OCI-LY1 (cell line): ENCODE data around the gene C6orf52.
"Not testable (repeated sequence)": the region's sequence is repeated elsewhere in the genome, so short reads cannot be mapped to it uniquely, and the experiment has no call there.

ENCODE experiments used
- H2AFZ ChIP-seq: fragments of 200-600 bp; sonication (generic), shearing (Covaris generic); 2 replicates; pipeline ENCODE4 v1.6.0; 2014; ENCODE audit warnings: antibody characterized with exemption, mild to moderate bottlenecking, low read length
- H3F3A ChIP-seq: fragments of 200-600 bp; sonication (generic), shearing (Covaris generic); 2 replicates; pipeline ENCODE4 v1.6.0; 2014; ENCODE audit warnings: mild to moderate bottlenecking, antibody characterized with exemption, low read length, moderate library complexity; ENCODE audit not compliant: insufficient read depth
- H3K27ac ChIP-seq: fragments of 200-600 bp; sonication (generic); 2 replicates; pipeline ENCODE4 v1.5.1; 2014; ENCODE audit warnings: low read length, mixed run types, mild to moderate bottlenecking, low read depth; ENCODE audit not compliant: poor library complexity, severe bottlenecking
- H3K27me3 ChIP-seq: fragments of 200-600 bp; sonication (generic); 2 replicates; pipeline ENCODE4 v1.6.0; 2014; ENCODE audit warnings: antibody characterized with exemption, mild to moderate bottlenecking, low read length, moderate library complexity; ENCODE audit not compliant: insufficient read depth
- H3K36me3 ChIP-seq: fragments of 200-600 bp; sonication (generic); 2 replicates; pipeline ENCODE4 v1.6.1; 2014; ENCODE audit warnings: mild to moderate bottlenecking, antibody characterized with exemption, low read length, moderate library complexity, mixed read lengths; ENCODE audit not compliant: insufficient read depth
- H3K4me1 ChIP-seq: fragments of 200-600 bp; sonication (generic); 2 replicates; pipeline ENCODE4 v1.5.1; 2014; ENCODE audit warnings: mild to moderate bottlenecking, low read length, moderate library complexity; ENCODE audit not compliant: insufficient read depth, severe bottlenecking
- H3K4me2 ChIP-seq: fragments of 200-600 bp; sonication (generic), shearing (Covaris generic); 2 replicates; pipeline ENCODE4 v1.6.1; 2014; ENCODE audit warnings: low read length
- H3K4me3 ChIP-seq: fragments of 200-600 bp; sonication (generic); 2 replicates; pipeline ENCODE4 v1.5.1; 2014; ENCODE audit warnings: low read length, low read depth, mild to moderate bottlenecking, mixed read lengths; ENCODE audit not compliant: poor library complexity, severe bottlenecking
- H3K79me2 ChIP-seq: fragments of 200-600 bp; shearing (Covaris generic); 2 replicates; pipeline ENCODE4 v1.6.1; 2016; ENCODE audit warnings: mixed run types, low read length, mixed read lengths; ENCODE audit not compliant: insufficient read depth
- H3K9ac ChIP-seq: fragments of 200-600 bp; sonication (generic), shearing (Covaris generic); 2 replicates; pipeline ENCODE4 v1.6.1; 2014; ENCODE audit warnings: mild to moderate bottlenecking, low read length, mixed read lengths
- H3K9me2 ChIP-seq: fragments of 200-600 bp; sonication (generic), shearing (Covaris generic); 2 replicates; pipeline ENCODE4 v1.6.1; 2014; ENCODE audit warnings: low read depth, mild to moderate bottlenecking, low read length, mixed read lengths
- H3K9me3 ChIP-seq: fragments of 200-600 bp; shearing (Covaris generic); 2 replicates; pipeline ENCODE4 v1.6.1; 2014; ENCODE audit warnings: low read length, mixed read lengths
- H4K20me1 ChIP-seq: fragments of 200-600 bp; sonication (generic), shearing (Covaris generic); 2 replicates; pipeline ENCODE4 v1.6.0; 2016; ENCODE audit warnings: mild to moderate bottlenecking, low read length; ENCODE audit not compliant: insufficient read depth
- EZH2 ChIP-seq: fragments of 200-600 bp; sonication (generic), shearing (Covaris generic); IDR thresholded peaks from 2 replicates; pipeline ENCODE4 v1.8.0; 2017; ENCODE audit warnings: borderline replicate concordance, mixed run types, mild to moderate bottlenecking, antibody characterized with exemption, low read length, moderate library complexity, mixed read lengths
- TF ChIP-seq, protein P1 (sequence below): fragments of 200-600 bp; sonication (generic), shearing (Covaris generic); IDR thresholded peaks from 2 replicates; pipeline ENCODE4 v1.5.1; 2017; ENCODE audit warnings: mild to moderate bottlenecking, antibody characterized with exemption, low read length, moderate library complexity, mixed read lengths

The C6orf52 gene

DNA sequence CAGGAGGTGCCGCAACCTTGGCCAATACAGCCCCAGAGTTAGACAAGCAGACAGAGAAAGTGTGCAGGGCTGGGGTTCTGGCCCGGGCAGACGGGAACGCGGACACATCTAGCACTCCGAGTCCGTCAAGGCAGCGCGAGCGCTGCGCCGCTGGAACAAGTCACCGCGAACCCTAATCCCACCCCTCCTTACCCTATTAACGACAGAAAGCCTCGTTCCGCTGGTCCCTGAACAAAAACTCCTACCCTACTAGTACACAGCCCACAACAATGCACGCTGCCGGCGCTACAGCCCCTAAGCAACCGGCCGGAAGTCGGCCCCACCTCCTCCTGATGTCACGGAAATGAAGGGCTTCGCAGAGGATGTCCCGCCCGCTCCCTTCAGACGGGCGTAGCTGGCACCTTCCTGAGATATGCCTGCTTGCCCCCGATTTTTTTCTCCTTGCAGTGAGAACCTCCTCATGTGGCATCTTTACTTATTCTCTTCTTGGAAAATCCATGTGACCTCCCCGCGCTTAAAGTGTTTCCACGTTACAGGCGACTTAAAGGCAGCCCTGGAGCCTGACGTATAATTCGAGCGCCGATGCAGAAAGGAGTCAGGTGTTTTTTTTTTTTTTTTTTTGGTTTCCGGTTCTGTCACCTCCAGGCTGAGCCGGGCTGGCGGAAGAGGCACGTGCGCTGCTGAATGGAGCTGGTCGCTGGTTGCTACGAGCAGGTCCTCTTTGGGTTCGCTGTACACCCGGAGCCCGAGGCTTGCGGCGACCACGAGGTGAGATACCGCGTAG lies at the start of gene C6orf52, which contains the start of gene PAK1IP1:
C6orf52 (minus strand) TSS at position 315 of the 784 bp plus-strand sequence. CDS start 7,066 bp downstream, outside the sequence.
PAK1IP1 (plus strand) TSS at position 671 of the 784 bp plus-strand sequence; CDS start at position 685, 14 bp downstream.
- no peaks in the 10 kb centered on the region for H3K9me3 ChIP-seq
- peak within 1 kb of the TSS; percentile 93 for H3K4me3 ChIP-seq
- H3K27ac ChIP-seq: peak within 1 kb of the TSS; percentile 85
- H3K4me1 ChIP-seq: peaks cover 22% of the 10 kb centered on the region
- no peaks in the 10 kb centered on the region for H3K9me2 ChIP-seq
- no peaks in the 10 kb centered on the region for H3F3A ChIP-seq
- H2AFZ ChIP-seq: no peak within 1 kb of the TSS
- peaks cover 27% of the 10 kb centered on the region for H3K36me3 ChIP-seq
- TF ChIP-seq, protein P1, sequence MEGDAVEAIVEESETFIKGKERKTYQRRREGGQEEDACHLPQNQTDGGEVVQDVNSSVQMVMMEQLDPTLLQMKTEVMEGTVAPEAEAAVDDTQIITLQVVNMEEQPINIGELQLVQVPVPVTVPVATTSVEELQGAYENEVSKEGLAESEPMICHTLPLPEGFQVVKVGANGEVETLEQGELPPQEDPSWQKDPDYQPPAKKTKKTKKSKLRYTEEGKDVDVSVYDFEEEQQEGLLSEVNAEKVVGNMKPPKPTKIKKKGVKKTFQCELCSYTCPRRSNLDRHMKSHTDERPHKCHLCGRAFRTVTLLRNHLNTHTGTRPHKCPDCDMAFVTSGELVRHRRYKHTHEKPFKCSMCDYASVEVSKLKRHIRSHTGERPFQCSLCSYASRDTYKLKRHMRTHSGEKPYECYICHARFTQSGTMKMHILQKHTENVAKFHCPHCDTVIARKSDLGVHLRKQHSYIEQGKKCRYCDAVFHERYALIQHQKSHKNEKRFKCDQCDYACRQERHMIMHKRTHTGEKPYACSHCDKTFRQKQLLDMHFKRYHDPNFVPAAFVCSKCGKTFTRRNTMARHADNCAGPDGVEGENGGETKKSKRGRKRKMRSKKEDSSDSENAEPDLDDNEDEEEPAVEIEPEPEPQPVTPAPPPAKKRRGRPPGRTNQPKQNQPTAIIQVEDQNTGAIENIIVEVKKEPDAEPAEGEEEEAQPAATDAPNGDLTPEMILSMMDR: no peak
- TF ChIP-seq EZH2: no peak
- H3K4me2 ChIP-seq: peak within 1 kb of the TSS; percentile 86
- H4K20me1 ChIP-seq: no peaks in the 10 kb centered on the region
- H3K9ac ChIP-seq: peak within 1 kb of the TSS; percentile 96
- H3K79me2 ChIP-seq: peaks cover 23% of the 10 kb centered on the region
- no peaks in the 10 kb centered on the region for H3K27me3 ChIP-seq

DNA sequence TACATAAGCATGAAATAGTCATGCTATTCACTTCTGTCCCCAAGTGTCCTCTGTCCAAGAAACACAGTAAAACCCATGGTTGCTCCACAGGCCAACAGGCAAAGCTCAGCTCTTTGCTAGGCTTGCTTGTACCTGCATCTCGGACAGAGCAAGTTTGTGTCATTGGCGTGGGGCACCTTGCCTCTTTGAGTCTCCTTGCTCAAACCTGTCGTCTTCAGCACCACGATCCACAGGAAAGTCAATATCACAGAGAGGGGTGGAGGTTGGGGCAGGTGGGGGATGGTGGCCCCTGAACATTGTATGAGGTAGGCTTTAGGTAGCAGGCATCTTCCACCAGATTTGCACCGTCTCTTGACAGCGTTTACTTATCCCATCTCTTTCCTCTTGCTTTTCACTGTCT lies 49.1 kb upstream of the C6orf52 start:
- Histone ChIP-seq H3K9me3 (no peaks in the 10 kb centered on the region), H3K4me1 (peaks cover 23% of the 10 kb centered on the region), H3K27me3 (no peaks in the 10 kb centered on the region), H3K36me3 (no peaks in the 10 kb centered on the region), H3K4me3 (no peak overlapping the region), H3K27ac (no peak overlapping the region), H3K9me2 (no peaks in the 10 kb centered on the region), H3F3A (no peaks in the 10 kb centered on the region), H4K20me1 (no peaks in the 10 kb centered on the region), H3K79me2 (peaks cover 9% of the 10 kb centered on the region), H2AFZ (no peak overlapping the region), H3K9ac (no peak overlapping the region), H3K4me2 (no peak overlapping the region)
- no peak for TF ChIP-seq EZH2
- TF ChIP-seq, protein P1: no peak

DNA sequence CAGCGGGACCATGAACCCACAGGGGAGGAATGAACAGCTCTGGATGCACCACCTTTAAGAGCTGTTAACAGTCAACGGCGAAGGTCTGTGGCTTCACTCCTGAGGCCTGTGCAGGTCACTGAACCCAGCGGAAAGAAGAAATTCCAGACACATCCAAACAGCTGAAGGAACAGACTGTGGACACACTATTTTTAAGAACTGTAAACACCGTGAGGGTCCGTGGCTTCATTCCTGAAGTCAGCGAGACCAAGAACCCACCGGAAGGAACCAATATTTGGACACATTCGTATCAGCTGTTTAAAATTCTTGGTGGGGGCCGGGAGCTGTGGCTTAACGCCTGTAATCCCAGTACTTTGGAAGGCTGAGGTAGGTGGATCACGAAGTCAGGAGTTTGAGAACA lies 47.8 kb upstream of the C6orf52 start:
- Histone ChIP-seq H3K4me2 (no peak overlapping the region), H4K20me1 (no peaks in the 10 kb centered on the region), H3K27me3 (no peaks in the 10 kb centered on the region), H3F3A (no peaks in the 10 kb centered on the region), H3K9ac (no peak overlapping the region), H3K4me1 (peaks cover 19% of the 10 kb centered on the region), H2AFZ (no peak overlapping the region), H3K27ac (no peak overlapping the region), H3K4me3 (no peak overlapping the region), H3K79me2 (no peaks in the 10 kb centered on the region), H3K9me2 (no peaks in the 10 kb centered on the region), H3K9me3 (no peaks in the 10 kb centered on the region), H3K36me3 (no peaks in the 10 kb centered on the region)
- TF ChIP-seq, protein P1: no peak
- no peak for TF ChIP-seq EZH2

DNA sequence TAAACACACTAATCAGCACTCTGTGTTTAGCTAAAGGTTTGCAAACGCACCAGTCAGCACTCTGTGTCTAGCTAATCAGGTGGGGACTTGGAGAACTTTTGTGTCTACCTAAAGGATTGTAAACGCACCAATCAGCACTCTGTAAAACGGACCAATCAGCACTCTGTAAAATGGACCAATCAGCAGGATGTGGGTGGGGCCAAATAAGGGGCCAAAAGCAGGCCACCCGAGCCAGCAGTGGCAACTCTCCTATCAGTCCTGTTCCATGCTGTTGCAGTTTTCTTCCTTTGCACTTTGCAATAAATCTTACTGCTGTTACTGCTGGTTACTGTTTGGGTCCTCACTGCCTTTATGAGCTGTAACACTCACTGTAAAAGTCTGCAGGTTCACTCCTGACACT lies 47.2 kb upstream of the C6orf52 start:
- H3K36me3 ChIP-seq, H3K4me3 ChIP-seq, H3K9me2 ChIP-seq, H3K27ac ChIP-seq, H3K9ac ChIP-seq, H3K4me2 ChIP-seq, H3F3A ChIP-seq, H3K79me2 ChIP-seq, H4K20me1 ChIP-seq, H2AFZ ChIP-seq, H3K9me3 ChIP-seq, H3K27me3 ChIP-seq: not testable (repeated sequence)
- H3K4me1 ChIP-seq: peaks cover 15% of the 10 kb centered on the region
